DOHH2 (cell line): Measurements from ENCODE around the gene ADAMTS9.
A peak's percentile ranks its signal among the peaks of the same experiment; 100 is the strongest.

Experiments used
- H3F3A ChIP-seq: fragments of 200-600 bp; sonication (generic), shearing (Covaris generic); 2 replicates; pipeline ENCODE4 v1.6.0; 2016; ENCODE audit warnings: antibody characterized with exemption, mild to moderate bottlenecking; ENCODE audit not compliant: control insufficient read depth, insufficient read depth
- H3K27ac ChIP-seq: fragments of 200-600 bp; sonication (generic); 2 replicates; pipeline ENCODE4 v1.5.1; 2014; ENCODE audit warnings: low read depth, mild to moderate bottlenecking, low read length, moderate library complexity
- H3K27me3 ChIP-seq: fragments of 200-600 bp; sonication (generic); 2 replicates; pipeline ENCODE4 v1.6.1; 2014; ENCODE audit warnings: mild to moderate bottlenecking, low read length, mixed read lengths; ENCODE audit not compliant: control insufficient read depth
- H3K36me3 ChIP-seq: fragments of 200-600 bp; sonication (generic); 2 replicates; pipeline ENCODE4 v1.6.1; 2014; ENCODE audit warnings: mild to moderate bottlenecking, low read length, moderate library complexity, mixed read lengths; ENCODE audit not compliant: control insufficient read depth
- H3K4me1 ChIP-seq: fragments of 200-600 bp; sonication (generic); 2 replicates; pipeline ENCODE4 v1.6.1; 2014; ENCODE audit warnings: mild to moderate bottlenecking, low read length, mixed read lengths; ENCODE audit not compliant: control insufficient read depth
- H3K4me2 ChIP-seq: fragments of 200-600 bp; sonication (generic); 2 replicates; pipeline ENCODE4 v1.6.0; 2014; ENCODE audit warnings: mild to moderate bottlenecking, low read length, moderate library complexity
- H3K4me3 ChIP-seq: fragments of 200-600 bp; sonication (generic); 2 replicates; pipeline ENCODE4 v1.5.1; 2014; ENCODE audit warnings: mild to moderate bottlenecking, low read length, mixed read lengths
- H3K79me2 ChIP-seq: fragments of 200-600 bp; sonication (generic); 2 replicates; pipeline ENCODE4 v1.6.1; 2014; ENCODE audit warnings: mild to moderate bottlenecking, low read length, mixed read lengths; ENCODE audit not compliant: control insufficient read depth
- H3K9me2 ChIP-seq: fragments of 200-600 bp; sonication (generic); replicated peaks from 2 replicates; pipeline ENCODE4 v1.6.1; 2014; ENCODE audit warnings: mild to moderate bottlenecking, low read length, mixed read lengths; ENCODE audit not compliant: control insufficient read depth
- H3K9me3 ChIP-seq: fragments of 200-600 bp; sonication (generic); 2 replicates; pipeline ENCODE4 v1.6.1; 2014; ENCODE audit warnings: antibody characterized with exemption, low read length, mixed read lengths; ENCODE audit not compliant: control insufficient read depth, insufficient read depth
- H4K20me1 ChIP-seq: fragments of 200-600 bp; sonication (generic); 2 replicates; pipeline ENCODE4 v1.6.0; 2014; ENCODE audit warnings: low read depth, mild to moderate bottlenecking, antibody characterized with exemption, low read length, moderate library complexity; ENCODE audit not compliant: control insufficient read depth, insufficient read depth
- EZH2phosphoT487 ChIP-seq: fragments of 200-600 bp; sonication (generic); IDR thresholded peaks from 2 replicates; pipeline ENCODE4 v1.6.1; 2017; ENCODE audit warnings: borderline replicate concordance, mild to moderate bottlenecking, antibody characterized with exemption, low read length, moderate library complexity, mixed read lengths
- TF ChIP-seq, protein P1 (sequence below): fragments of 200-600 bp; sonication (generic); IDR thresholded peaks from one replicate; pipeline ENCODE4 v1.5.1; 2014; ENCODE audit warnings: antibody characterized with exemption, mild to moderate bottlenecking, low read depth, low read length; ENCODE audit not compliant: poor library complexity, severe bottlenecking

The ADAMTS9 gene

DNA sequence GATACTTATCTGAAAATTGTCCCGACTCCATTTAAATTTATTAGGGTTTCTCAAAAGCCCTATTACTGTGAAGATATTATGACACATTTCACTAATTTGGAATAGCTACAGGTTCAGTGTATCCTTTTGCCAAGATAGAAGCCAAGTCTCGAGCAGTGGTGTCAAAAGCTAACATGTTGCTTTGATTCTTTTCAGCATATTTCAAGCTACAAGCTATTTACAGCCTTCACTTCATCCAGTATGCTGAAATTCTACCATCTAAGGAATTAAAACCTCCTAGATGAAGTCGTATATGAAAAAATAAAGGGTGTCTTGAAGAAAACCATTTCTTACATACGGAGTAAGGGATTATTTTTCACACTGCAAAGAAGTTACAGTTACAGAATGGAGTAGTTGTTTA, 31.2 kb upstream of the ADAMTS9 start:
- Histone ChIP-seq H3K36me3 (no peaks in the 10 kb centered on the region), H3K9me2 (no peaks in the 10 kb centered on the region), H3K27me3 (no peaks in the 10 kb centered on the region), H3K4me2 (no peak overlapping the region), H3K4me1 (no peaks in the 10 kb centered on the region), H4K20me1 (no peaks in the 10 kb centered on the region), H3K79me2 (no peaks in the 10 kb centered on the region), H3K9me3 (no peaks in the 10 kb centered on the region), H3F3A (no peaks in the 10 kb centered on the region), H3K27ac (no peak overlapping the region), H3K4me3 (no peak overlapping the region)
- TF ChIP-seq EZH2phosphoT487: no peak
- TF ChIP-seq, protein P1, sequence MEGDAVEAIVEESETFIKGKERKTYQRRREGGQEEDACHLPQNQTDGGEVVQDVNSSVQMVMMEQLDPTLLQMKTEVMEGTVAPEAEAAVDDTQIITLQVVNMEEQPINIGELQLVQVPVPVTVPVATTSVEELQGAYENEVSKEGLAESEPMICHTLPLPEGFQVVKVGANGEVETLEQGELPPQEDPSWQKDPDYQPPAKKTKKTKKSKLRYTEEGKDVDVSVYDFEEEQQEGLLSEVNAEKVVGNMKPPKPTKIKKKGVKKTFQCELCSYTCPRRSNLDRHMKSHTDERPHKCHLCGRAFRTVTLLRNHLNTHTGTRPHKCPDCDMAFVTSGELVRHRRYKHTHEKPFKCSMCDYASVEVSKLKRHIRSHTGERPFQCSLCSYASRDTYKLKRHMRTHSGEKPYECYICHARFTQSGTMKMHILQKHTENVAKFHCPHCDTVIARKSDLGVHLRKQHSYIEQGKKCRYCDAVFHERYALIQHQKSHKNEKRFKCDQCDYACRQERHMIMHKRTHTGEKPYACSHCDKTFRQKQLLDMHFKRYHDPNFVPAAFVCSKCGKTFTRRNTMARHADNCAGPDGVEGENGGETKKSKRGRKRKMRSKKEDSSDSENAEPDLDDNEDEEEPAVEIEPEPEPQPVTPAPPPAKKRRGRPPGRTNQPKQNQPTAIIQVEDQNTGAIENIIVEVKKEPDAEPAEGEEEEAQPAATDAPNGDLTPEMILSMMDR: no peak

DNA sequence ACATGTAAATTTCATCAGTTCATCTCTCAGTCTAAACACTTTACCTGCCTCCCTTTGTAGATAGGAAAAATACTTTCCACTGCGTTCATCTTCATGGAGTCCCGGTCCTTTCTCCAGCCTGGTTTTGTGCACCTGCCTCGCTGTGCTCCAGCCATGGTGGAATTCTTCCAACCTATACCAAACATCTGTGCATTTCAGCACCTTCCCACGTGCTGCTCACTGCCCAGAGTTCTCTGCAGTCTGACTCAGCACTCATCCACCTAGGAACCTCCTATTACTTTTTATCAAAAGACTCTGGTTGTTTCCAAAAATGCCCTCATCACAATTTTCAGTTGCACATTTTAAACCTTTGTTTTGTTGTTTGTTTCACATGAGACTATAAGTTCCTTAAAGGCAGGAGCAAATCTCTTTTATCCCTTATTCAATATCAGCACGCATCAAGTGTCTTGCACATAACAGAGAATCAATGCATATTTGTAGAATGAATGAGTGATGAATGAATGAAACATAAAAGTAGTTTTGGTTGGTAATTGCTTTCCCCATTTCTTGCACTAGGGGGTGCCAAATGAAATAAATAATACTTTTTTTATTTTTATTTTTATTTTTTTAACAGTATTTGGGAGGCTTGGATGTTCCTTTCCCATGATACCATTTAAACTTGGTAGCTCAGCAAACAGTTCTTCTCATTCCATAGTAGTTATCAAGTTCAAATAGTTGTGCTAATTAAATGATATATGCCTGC, 30.2 kb upstream of the ADAMTS9 start:
- H3K79me2 ChIP-seq: no peaks in the 10 kb centered on the region
- no peaks in the 10 kb centered on the region for H3K27me3 ChIP-seq
- H3K9me2 ChIP-seq: no peaks in the 10 kb centered on the region
- no peak overlapping the region for H3K4me2 ChIP-seq
- no peak for TF ChIP-seq EZH2phosphoT487
- TF ChIP-seq, protein P1: peak; percentile 28
- H3F3A ChIP-seq: no peaks in the 10 kb centered on the region
- no peak overlapping the region for H3K27ac ChIP-seq
- no peaks in the 10 kb centered on the region for H3K4me1 ChIP-seq
- no peaks in the 10 kb centered on the region for H4K20me1 ChIP-seq
- H3K36me3 ChIP-seq: no peaks in the 10 kb centered on the region
- H3K4me3 ChIP-seq: no peak overlapping the region
- no peaks in the 10 kb centered on the region for H3K9me3 ChIP-seq

DNA sequence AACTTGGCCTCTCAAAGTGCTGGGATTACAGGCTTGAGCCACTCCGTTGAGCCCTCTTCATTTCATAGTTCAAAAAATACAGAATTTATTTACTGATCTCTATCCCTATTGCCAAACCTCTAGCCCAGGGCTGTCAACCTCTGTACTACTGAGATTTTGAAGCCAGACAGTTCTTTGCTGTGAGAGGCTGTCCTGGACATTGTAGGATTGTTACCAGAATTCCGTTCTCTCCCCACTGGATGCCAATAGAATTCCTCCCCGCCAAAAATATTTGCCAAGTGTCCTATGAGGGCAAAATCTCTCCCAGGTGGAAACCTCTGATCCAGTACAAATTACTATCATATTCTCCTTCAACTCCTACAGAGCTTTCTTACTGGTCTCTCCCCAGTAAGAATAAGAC, 29.6 kb upstream of the ADAMTS9 start:
- no peak overlapping the region for H3K4me3 ChIP-seq
- H3K27me3 ChIP-seq: no peaks in the 10 kb centered on the region
- no peaks in the 10 kb centered on the region for H3F3A ChIP-seq
- H3K4me2 ChIP-seq: no peak overlapping the region
- no peaks in the 10 kb centered on the region for H3K36me3 ChIP-seq
- no peaks in the 10 kb centered on the region for H3K4me1 ChIP-seq
- H3K79me2 ChIP-seq: no peaks in the 10 kb centered on the region
- H4K20me1 ChIP-seq: no peaks in the 10 kb centered on the region
- H3K27ac ChIP-seq: no peak overlapping the region
- H3K9me2 ChIP-seq: no peaks in the 10 kb centered on the region
- TF ChIP-seq EZH2phosphoT487: no peak
- TF ChIP-seq, protein P1: no peak
- no peaks in the 10 kb centered on the region for H3K9me3 ChIP-seq
